Hematopoietic multipotent progenitor cell (in vitro differentiated cells): ENCODE measurements around the gene ACSL4. TPM values are rescaled to one million over a fixed set of nuclear protein-coding genes. Genes with fewer than 3 reads are reported as not detected.
"Not testable (repeated sequence)": the region's sequence is repeated elsewhere in the genome, so short reads cannot be mapped to it uniquely, and the experiment has no call there.

ENCODE experiments used
- DNase-seq, 3 donors: peaks; one replicate each; pipeline ENCODE4 v3.0.0-alpha.2; 2011 to 2015; ENCODE audit warnings: low read depth in 2 of 3, low spot score in 2 of 3
- total RNA-seq: library from RNA; depleted of rRNA; stranded (reverse); fragments of >200 nt; gene quantifications from one replicate; pipeline ENCODE4 v1.2.3, GENCODE V29; 2012

Gene ACSL4
- 20.2 TPM for total RNA-seq

GRCh38 chrX:109732807-109733612 lies at the start of gene ACSL4:
ACSL4 (minus strand) TSS chrX:109733257; CDS start chrX:109683363, 49,894 bp downstream.
- DNase-seq, result peak; percentile 58 to 86 (median 83)

- DNase-seq, result no peak
Observed at GRCh38 chrX:109777749-109778148, 44.7 kb upstream of the ACSL4 start.

- no peak for DNase-seq
Observed at GRCh38 chrX:109776986-109777385, 43.9 kb upstream of the ACSL4 start.

GRCh38 chrX:109776432-109776831 lies 43.4 kb upstream of the ACSL4 start:
- DNase-seq, result no peak

- DNase-seq, result no peak
Observed at GRCh38 chrX:109775386-109775785, 42.3 kb upstream of the ACSL4 start.

- DNase-seq, result no peak
Observed at GRCh38 chrX:109774706-109775105, 41.6 kb upstream of the ACSL4 start.

GRCh38 chrX:109774136-109774535 lies 41.1 kb upstream of the ACSL4 start:
- DNase-seq, result no peak

GRCh38 chrX:109773374-109773773 lies 40.3 kb upstream of the ACSL4 start:
- peak in 2 of 3 donors; percentile 21 to 58 for DNase-seq

- DNase-seq, result no peak
Observed at GRCh38 chrX:109770780-109771179, 37.7 kb upstream of the ACSL4 start.

- no peak for DNase-seq
Observed at GRCh38 chrX:109760922-109761250, 27.8 kb upstream of the ACSL4 start.

GRCh38 chrX:109760209-109760921 lies 27.3 kb upstream of the ACSL4 start:
- no peak for DNase-seq

- DNase-seq, result no peak
Observed at GRCh38 chrX:109753256-109753655, 20.2 kb upstream of the ACSL4 start.

GRCh38 chrX:109751698-109752097 lies 18.6 kb upstream of the ACSL4 start:
- DNase-seq, result no peak

- DNase-seq, result no peak
Observed at GRCh38 chrX:109749207-109749606, 16.1 kb upstream of the ACSL4 start.

- DNase-seq, result no peak
Observed at GRCh38 chrX:109747681-109748080, 14.6 kb upstream of the ACSL4 start.

- no peak for DNase-seq
Observed at GRCh38 chrX:109742722-109743121, 9.7 kb upstream of the ACSL4 start.

- DNase-seq, result not testable (repeated sequence)
Observed at GRCh38 chrX:109740896-109741295, 7.8 kb upstream of the ACSL4 start.

- no peak for DNase-seq
Observed at GRCh38 chrX:109740433-109740809, 7.4 kb upstream of the ACSL4 start.

GRCh38 chrX:109739625-109740432 lies 6.8 kb upstream of the ACSL4 start:
- DNase-seq, result no peak

- no peak for DNase-seq
Observed at GRCh38 chrX:109735202-109735744, 2.2 kb upstream of the ACSL4 start.

GRCh38 chrX:109733613-109734083 lies 591 bp upstream of the ACSL4 start:
- no peak for DNase-seq
